ENCODE data around the gene KNL1.
"Not testable (repeated sequence)": the region's sequence is repeated elsewhere in the genome, so short reads cannot be mapped to it uniquely, and the experiment has no call there.

The KNL1 gene

GRCh38 chr15:40676906-40677305, 82.9 kb downstream of the KNL1 start:
- not testable (repeated sequence) for DNase-seq

- no peak for DNase-seq
These were observed 86.1 kb downstream of the KNL1 start for GRCh38 chr15:40680151-40680550.

GRCh38 chr15:40680959-40681358, 86.9 kb downstream of the KNL1 start:
- DNase-seq: not testable (repeated sequence)

GRCh38 chr15:40684381-40684780, 90.3 kb downstream of the KNL1 start:
- no peak for DNase-seq

- DNase-seq: no peak
These were observed 91.3 kb downstream of the KNL1 start for GRCh38 chr15:40685376-40685775.

GRCh38 chr15:40688932-40689799, 95.1 kb downstream of the KNL1 start:
- DNase-seq: no peak

GRCh38 chr15:40691737-40692136, 97.7 kb downstream of the KNL1 start:
- DNase-seq: no peak

- no peak for DNase-seq
These were observed 100.0 kb downstream of the KNL1 start for GRCh38 chr15:40693904-40694687.

GRCh38 chr15:40694688-40695468, 100.8 kb downstream of the KNL1 start, which contains the start of gene RAD51:
RAD51 (plus strand) TSS chr15:40695174; CDS start chr15:40698759, 3,585 bp downstream.
- peak; percentile 61 for DNase-seq

- no peak for DNase-seq
These were observed 101.4 kb downstream of the KNL1 start for GRCh38 chr15:40695469-40695890.

- no peak for DNase-seq
These were observed 102.2 kb downstream of the KNL1 start for GRCh38 chr15:40696228-40696627.

GRCh38 chr15:40697916-40698315, 103.9 kb downstream of the KNL1 start:
- DNase-seq: no peak

- DNase-seq: no peak
These were observed 108.0 kb downstream of the KNL1 start for GRCh38 chr15:40702077-40702476.

GRCh38 chr15:40706121-40706520, 112.1 kb downstream of the KNL1 start:
- no peak for DNase-seq
